ENCODE measurements around the gene YIPF2.
"Not testable (repeated sequence)": the region's sequence is repeated elsewhere in the genome, so short reads cannot be mapped to it uniquely, and the experiment has no call there.

YIPF2 gene

GRCh38 chr19:10911579-10912363 lies 16.7 kb downstream of the YIPF2 start:
- no peak for DNase-seq (ENCODE audit: low spot score)

DNA sequence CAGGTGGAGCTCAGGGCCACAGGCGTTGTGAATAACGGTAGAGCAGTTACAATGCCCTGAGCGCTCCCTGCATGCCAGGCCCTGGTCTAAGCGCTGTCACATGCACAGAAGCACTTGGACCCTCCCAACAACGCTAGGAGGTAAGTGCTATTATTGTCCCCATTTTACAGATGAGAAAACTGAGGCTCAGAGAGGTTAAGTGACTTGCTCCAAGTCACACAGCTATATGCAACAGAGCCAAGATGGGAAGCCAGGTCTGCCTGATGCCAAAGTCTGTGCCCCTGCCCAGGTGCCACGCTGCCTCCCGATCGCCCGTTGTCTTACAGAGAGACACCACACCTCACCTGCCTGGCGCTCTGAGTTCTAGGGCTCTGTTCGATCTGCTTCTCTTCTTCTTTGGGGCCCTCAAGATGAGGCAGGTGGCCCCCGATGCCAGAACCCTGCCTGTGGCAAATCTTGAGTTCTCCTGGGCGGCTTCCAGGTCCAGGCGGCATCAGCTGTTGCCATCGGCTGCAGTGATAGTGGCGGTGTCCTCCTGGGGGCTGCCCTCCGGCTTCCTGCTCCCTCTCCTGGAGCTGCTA lies 20.0 kb downstream of the YIPF2 start:
- no peak for DNase-seq (ENCODE audit: low spot score)

GRCh38 chr19:10907925-10908324 lies 20.5 kb downstream of the YIPF2 start:
- DNase-seq (ENCODE audit: low spot score) = no peak

GRCh38 chr19:10899151-10899653 lies 29.2 kb downstream of the YIPF2 start:
- DNase-seq (ENCODE audit: low spot score) = peak; percentile 99

- no peak for DNase-seq (ENCODE audit: low spot score)
Measured at GRCh38 chr19:10898633-10899032, 29.8 kb downstream of the YIPF2 start.

- peak; percentile 64 for DNase-seq (ENCODE audit: low spot score)
Measured at GRCh38 chr19:10896851-10897526, 31.4 kb downstream of the YIPF2 start.

DNA sequence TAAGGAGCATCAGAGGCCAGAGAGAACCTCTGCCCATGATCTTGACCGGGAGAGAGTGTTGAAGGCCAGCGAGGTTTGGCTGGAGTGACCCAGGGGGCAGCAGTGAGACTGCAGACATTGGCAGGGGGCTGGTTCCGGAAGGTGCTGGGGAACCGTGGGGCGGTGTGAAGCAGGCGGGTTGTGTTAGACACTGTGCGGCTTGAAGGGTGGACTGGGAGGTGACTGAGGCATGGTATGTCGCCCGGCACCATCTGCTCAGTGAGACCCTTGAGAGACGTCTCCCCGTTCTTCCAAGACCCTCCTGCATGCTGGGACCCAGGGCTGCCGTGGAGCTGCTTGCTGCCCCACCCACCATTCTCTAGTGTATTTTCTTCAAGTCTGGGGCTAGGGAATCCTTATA lies 32.5 kb downstream of the YIPF2 start:
- no peak for DNase-seq (ENCODE audit: low spot score)

GRCh38 chr19:10895363-10895762 lies 33.1 kb downstream of the YIPF2 start:
- DNase-seq (ENCODE audit: low spot score) = no peak

DNA sequence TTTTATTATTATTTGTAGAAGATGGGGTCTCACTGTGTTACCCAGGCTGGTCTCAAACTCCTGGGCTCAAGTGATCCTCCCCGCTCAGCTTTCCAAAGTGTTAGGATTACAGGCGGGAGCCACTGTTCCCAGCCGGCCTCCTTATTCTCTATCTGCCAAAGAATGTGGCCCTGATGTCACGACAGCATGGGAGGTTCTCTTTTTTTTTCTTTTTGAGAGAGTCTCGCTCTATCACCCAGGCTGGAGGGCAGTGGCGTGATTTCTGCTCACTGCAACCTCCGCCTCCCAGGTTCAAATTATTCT lies 33.6 kb downstream of the YIPF2 start:
- no peak for DNase-seq (ENCODE audit: low spot score)

DNA sequence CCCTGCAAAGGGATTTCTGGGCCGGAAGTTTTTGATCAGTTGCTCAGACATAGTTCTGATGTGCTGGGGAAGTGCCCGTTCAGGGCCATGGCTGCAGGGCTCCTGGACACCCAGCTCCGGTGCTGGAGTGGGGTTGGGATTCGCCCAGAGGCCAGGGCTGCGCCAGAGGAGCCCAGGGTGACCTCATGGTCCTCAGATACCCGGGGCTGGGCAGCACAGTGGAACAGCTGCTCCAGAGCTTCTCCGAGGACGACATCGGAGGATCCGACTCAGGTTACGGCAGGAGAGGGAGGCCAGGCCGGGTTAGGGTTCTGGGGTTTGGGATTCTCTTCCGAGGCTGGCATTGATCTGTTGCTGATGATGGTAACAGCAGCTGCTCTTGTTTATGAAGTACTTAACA lies 36.2 kb downstream of the YIPF2 start:
- DNase-seq (ENCODE audit: low spot score) = no peak

DNA sequence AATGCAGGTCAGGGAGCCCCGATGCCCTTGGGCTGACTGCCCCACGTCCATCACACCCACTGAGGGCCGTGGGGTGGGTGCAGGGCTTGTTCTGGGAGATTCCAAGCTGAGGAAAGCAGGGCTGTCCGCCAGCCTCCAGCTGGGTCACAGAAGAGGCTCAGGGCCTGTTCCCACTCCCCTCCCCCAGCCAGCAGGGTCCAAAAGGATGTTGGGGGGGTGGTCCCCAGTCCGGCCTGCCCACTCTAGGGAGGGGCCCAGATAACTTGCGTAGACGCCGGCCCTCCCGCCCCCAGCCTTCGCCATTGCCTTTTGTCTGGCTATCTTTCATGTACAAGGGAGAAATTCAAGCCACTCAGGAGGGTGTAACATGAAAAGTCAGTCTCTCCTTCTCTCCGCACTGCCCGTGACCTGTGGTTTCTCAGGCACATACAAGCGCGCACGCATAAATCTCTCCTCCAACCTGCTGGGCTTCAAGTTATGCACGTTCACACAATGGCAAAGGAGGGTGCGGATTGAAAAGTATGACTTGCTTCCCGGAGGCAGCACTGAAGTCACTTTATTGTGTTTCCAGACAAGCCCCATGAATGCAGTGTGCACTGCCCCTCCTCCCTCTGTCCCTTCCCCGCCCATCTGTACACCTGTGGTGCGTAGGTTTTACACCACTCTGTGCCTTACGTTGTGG lies 36.9 kb downstream of the YIPF2 start:
- no peak for DNase-seq (ENCODE audit: low spot score)

DNA sequence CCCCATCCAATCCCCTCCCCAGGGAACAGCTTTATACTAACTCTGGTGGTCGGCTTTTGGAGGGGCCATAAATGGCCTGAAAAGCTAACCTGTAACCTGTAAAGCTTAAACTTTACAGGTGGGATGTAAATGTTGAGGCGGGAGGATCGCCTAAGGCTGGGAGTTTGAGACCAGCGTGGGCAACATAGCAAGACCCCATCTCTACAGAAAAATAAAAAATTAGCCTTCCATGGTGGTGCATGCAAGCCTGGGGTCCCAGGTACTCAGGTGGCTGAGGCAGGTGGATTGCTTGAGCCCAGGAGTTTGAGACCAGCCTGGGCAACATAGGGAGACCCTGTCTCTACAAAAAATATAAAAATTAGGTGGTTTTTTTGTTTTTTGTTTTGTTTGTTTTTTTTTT lies 38.6 kb downstream of the YIPF2 start:
- no peak for DNase-seq (ENCODE audit: low spot score)

- DNase-seq (ENCODE audit: low spot score) = no peak
Measured at GRCh38 chr19:10888421-10888866, 40.0 kb downstream of the YIPF2 start.

- DNase-seq (ENCODE audit: low spot score) = no peak
Measured at GRCh38 chr19:10887616-10888367, 40.6 kb downstream of the YIPF2 start.

DNA sequence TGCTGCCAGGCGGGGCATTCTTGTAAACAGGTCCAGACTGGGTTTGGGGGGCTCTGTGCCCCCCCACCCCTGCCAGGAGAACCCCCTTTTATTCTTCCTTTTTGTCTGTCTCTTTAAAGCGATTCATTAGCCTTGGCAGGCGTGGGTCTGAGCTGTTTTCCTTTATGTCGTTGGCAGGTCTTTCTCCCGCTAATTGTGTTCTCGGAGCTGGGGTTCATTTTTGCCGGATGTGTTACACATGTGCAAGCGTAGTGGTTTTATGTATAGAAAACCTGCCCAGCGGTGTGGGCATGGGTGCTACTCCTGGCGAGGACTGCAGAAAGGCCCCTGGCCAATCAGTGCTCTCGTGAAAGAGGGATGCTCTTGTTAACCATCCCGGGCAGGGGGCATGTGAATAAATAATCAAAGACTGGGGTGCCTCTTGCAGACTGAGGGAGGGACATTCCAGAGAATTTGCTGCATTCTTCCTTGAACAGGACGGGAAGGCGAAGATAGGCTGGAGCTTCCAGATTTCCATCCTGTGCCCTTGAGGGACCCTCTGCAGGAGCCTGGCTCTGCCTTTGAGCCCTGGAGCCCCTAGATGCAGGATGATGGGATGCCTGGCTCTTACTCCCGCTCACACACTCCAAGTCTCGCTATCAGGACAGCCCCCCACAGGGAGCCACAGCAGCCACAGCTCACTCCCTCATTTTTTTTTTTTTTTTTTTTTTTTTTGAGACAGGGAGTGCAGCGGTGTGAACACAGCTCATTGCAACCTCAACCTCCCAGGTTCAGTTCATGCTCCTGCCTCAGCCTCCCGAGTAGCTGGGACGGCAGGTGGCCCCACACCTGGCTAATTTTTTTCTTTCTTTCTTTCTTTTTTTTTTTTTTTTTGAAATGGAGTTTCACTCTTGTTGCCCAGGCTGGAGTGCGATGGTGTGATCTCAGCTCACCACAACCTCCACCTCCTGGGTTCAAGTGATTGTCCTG lies 43.0 kb downstream of the YIPF2 start:
- no peak for DNase-seq (ENCODE audit: low spot score)

GRCh38 chr19:10884274-10884673 lies 44.2 kb downstream of the YIPF2 start:
- DNase-seq (ENCODE audit: low spot score) = no peak

DNA sequence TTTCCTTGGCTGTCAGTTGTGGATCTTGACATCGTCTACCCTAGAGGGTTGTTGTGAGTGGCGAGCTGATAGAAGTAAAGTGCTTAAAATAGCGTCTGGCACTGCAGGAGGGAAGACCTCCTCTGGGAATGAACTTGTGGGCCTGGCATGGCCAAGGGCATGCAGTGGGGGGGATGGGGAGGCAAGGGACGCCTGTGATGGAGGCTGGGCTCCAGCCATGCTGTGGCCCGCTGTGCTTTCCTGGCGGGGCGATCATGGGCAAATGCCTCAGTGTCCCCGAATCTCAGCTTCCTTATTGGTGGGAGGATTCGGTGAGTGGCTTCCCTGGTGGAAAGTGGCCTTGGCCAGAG lies 46.4 kb downstream of the YIPF2 start:
- no peak for DNase-seq (ENCODE audit: low spot score)

DNA sequence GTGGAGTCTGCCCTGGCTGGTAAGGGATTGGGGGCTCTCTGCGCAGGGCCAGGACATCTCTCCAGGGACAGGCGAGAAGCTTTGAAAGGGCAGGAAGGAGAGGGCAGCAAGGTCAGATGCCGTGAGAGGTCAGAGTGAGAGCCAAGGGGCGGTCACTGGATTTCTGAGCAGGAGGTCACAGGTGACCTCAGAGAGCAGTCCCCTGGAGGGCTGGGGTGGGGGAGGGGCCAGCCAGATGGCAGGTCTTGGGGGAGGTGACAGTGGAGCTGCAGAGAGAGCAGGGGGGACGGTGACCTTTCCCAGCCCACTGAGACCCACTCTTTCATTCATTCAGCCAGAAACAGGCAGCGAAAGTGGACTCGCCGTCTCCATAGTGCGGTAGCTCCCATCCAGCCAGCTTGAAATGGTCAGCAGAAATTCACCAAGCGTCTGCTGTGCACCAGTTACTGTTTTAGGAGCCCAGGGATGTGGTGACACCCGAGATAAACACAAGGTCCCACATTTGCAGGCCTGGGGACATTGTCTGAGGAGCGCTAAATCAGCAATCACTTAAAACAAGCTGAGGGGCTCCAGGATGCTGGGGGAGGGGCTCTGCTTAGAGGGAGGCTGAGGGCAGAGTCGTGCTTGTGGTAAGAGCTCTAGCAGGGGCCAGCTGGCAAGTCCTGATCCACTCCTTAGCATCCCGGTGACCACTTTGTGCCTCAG lies 46.9 kb downstream of the YIPF2 start:
- DNase-seq (ENCODE audit: low spot score) = no peak

GRCh38 chr19:10878253-10878652 lies 50.2 kb downstream of the YIPF2 start:
- DNase-seq (ENCODE audit: low spot score) = no peak

- DNase-seq (ENCODE audit: low spot score) = not testable (repeated sequence)
Measured at GRCh38 chr19:10877608-10878007, 50.8 kb downstream of the YIPF2 start.

Data from hematopoietic multipotent progenitor cell treated with erythropoietin and hydrocortisone succinate and interleukin-3 and kit ligand, for 15 days (in vitro differentiated cells).